HG02798 (cell line): ENCODE data around the gene DOCK3.
"Not testable (repeated sequence)": the region's sequence is repeated elsewhere in the genome, so short reads cannot be mapped to it uniquely, and the experiment has no call there.

Experiments used
- ATAC-seq: cut with Tn5 transposase; IDR thresholded peaks from one replicate; pipeline ENCODE4 v1.9.1; 2021; ENCODE audit warnings: mild to moderate bottlenecking; ENCODE audit not compliant: unreplicated experiment, poor library complexity

Gene DOCK3

DNA sequence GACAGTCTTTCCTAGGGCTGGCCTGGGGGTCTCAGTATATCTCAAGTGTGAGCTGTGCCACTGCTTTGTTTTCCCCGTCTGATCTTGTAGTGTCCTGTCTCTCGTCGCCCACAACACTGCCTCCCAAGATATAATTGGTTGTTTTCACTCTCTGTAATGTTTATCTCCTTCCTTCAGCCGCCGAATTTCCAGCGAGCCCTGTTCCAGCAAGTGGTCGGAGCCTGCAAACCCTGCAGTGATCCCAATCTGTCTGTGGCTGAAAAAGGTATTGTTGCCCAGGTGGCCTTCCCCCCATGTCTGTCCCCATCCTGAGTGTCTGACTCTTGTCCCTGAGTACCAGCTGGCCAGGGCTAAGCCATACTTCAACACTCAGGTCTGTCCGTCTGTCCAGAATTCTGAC is 700.8 kb downstream of the DOCK3 start:
- ATAC-seq, result no peak

DNA sequence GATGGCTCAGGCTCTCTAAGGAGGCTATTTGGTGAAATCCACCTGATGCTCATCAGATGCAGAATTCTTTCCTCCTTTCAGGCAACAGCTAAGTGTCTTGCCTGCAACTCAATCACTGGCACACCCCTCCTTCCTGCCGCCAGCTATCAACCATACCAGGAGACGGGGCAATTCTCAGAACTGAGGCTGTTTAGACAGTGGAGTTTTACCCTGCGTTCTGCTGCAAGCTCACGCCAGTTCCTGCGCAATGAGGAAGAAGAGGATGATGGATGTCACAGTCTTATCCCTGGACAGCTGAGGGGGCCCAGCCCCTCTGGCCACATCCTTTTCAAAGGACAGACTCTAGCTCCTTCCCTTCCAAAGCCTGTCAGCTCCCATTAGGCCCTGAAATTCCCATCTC is 703.3 kb downstream of the DOCK3 start:
- ATAC-seq, result no peak

DNA sequence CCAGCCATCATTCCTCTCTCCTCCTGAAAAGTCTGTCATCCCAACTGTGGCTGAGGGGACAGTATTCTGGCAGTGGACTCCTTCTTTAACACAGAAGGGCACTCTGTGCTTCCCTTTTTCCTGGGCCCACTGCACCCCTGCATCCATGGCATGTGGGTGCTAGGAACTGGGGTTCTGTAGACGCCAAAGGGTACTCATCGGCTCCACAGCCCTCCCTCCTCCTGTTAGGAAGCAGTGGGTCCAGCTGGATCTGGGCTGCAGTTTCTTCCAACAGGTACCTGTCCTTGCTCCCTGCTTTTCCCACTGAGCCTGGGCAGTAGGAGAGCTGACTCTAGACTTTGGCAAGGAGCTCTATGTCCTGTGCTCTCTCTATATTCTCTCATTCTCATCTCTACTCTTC is 704.0 kb downstream of the DOCK3 start:
- ATAC-seq, result no peak

DNA sequence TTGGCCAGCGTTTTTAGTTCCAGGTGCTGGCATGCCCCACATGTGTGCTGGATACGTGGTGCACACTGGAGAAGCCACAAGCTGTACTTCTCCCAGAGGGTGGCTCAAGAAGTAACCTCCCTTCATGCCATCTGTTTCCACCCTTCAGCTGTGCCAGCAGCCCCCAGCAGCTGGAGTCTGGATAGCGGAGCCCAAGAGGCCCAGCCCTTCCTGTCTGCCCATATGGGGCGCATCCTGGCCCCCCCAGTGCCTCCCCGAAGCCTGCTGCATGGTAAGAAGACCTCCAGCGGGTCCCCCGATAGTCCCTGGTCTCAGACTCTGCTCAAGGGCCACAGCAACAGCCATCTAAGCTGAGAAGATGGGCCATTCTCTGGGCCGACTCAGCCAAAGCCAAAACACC is 704.6 kb downstream of the DOCK3 start:
- ATAC-seq, result no peak

DNA sequence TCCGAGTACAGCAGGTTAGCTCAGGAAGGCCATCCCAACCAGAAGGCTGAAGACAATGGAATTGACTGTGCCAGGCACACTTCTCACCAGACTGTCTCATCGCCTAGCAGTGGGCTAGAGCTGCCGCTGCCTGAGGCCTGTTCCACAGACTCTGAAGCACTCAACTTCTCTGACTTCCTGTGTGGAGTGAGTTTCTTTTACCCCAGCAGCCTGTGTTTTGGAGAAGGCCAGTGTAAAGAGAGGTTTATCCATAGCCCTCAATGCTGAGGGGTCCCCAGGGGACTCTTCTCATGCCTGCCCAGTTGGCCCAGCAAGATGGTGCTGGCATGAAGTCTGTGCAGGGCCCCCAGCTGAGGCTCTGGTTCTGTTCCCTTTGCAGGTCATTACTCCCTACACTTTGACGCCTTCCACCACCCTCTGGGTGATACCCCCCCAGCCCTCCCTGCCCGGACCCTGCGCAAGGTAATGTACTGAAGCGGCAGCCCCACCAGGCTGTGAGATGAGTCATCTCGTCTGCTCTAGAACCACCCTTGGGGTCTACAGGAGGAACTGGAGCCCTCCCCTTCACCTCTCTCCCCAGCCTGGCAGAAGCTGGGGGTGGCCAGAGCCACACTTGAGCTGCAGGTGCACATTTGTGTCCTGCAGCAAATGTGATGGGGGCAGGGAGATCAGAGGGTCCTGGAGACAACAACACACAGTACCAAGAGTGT is 705.2 kb downstream of the DOCK3 start:
- ATAC-seq, result no peak

DNA sequence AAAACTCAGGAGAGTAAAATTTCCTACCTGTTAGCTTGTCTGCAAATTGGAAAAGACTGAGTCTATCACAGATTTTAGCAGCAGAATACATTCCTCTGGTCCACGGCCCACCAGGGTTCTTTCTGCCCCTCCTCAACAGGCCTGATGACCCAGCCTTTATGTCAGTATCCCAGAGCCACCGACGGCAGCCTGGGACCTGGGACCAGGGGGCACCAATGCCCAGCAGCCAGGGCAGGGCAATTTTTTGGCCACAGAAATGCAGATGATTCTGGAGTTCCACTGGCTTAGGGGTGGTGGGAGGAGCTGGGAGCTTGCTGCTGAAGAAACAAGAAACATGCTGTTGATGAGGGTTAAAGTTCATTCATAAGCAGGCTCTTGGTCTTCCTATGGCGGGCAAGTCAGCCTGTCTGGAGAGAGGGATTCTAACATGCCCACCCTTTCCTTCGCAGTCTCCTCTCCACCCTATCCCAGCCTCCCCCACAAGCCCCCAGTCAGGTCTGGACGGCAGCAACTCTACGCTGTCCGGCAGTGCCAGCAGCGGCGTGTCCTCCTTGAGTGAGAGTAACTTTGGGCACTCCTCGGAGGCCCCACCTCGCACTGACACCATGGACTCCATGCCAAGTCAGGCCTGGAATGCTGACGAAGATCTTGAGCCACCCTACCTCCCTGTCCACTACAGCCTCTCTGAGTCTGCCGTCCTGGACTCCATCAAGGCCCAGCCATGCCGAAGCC is 706.0 kb downstream of the DOCK3 start:
- ATAC-seq, result no peak

DNA sequence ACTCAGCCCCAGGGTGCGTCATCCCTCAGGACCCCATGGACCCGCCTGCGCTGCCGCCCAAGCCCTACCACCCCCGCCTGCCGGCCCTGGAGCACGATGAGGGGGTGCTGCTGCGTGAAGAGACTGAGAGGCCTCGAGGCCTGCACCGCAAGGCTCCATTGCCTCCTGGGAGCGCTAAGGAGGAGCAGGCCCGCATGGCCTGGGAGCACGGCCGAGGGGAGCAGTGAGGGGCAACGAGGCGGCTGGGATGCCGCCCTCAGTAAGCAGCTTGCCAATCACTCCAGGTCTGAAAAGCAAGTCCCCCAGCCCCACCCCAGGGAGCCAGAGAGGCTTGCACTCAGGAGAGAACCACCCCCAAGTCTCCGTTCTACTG is 706.6 kb downstream of the DOCK3 start:
- ATAC-seq, result no peak

DNA sequence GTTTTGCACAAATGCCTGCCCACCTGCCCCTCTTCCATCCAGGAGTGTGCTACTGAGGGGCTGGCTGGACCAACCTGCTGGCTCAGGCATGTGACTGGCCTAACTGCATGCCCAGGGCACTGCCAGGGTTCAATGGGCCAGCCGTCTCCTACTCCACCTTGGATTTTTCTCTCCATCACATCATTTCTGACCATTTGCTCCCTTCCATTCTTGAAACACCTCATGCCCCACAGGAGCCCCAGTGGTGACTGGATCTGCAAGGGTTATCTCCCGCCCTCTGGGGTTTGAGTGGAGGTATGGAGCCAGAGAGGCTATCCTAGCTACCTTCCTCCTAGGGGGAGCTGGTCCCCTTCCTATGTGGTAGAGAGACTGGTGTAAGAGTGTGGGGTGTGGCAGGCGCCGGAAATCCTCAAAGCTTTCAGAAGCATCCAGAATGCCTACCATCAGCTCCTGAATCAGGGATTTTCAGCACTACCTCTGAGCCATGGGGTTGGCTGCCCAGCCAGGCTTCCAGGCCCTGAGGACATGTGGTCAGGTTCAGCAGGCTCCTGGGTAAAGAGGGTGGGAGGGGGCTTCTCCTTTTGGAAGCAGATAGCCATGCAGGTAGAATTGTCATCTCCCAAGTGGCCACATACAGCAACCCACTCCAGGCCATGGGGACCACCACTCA is 707.5 kb downstream of the DOCK3 start:
- ATAC-seq, result no peak

DNA sequence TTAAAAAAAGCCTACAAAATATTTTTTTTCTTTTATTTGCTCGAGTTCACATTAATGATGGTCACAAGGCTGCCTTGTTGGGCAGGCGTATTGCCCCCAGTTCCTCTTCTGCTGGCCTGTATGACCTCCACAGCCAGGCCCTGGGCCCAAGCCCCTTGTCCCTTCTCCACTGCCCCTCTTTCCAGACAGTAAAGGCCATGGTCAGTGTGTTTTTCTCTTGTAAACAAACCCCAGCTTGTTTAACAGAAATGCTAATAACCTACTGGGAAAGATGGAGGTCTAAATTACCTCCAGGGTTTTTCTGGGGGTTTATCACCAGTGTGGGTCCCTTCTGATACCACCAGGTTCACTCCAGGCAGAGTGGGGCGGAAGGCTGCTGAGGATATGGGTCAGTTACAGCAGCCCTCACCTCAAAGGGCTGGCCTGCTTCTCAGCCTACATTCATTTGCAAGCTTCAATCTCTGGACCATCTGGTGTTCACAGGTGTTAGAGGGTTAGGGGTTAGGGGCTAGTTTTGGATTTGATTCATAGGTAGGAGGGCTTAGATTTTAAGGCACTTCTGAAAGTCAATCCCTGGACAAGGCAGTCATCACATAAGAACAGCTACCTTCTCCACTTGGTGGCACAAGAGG is 708.3 kb downstream of the DOCK3 start:
- no peak for ATAC-seq

DNA sequence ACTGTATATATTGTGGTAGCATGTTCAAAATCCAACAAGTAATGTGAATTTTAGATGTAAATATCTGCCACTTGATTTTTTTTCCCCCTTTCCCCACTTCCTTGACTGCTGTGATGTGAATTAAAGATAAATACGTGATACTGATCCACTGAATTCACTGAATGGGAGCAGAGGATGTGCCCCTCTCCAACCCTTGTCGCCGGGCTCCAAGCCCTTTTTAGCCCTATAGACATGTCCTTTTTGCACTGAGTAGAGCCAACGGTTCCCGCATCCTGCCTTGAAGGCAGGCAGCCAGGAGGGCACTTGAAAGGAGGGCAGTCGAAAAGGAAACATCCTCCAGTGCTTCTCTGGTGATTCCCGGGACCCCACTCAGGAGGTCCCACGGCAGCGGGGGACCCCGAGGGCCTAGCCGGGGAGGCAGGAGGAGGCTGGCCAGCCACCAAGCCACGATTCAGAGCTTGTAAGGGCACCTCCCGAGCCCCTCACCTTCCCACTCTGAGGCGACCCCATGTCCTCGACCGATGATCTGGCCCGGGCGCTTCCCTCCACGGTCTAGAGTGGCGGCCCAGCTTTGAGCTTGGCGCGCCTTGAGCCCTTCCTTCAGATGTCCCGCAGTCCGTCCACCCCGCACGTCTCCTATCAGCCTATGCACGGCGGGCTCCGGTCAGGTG is 709.5 kb downstream of the DOCK3 start:
- peak; percentile 6 for ATAC-seq

DNA sequence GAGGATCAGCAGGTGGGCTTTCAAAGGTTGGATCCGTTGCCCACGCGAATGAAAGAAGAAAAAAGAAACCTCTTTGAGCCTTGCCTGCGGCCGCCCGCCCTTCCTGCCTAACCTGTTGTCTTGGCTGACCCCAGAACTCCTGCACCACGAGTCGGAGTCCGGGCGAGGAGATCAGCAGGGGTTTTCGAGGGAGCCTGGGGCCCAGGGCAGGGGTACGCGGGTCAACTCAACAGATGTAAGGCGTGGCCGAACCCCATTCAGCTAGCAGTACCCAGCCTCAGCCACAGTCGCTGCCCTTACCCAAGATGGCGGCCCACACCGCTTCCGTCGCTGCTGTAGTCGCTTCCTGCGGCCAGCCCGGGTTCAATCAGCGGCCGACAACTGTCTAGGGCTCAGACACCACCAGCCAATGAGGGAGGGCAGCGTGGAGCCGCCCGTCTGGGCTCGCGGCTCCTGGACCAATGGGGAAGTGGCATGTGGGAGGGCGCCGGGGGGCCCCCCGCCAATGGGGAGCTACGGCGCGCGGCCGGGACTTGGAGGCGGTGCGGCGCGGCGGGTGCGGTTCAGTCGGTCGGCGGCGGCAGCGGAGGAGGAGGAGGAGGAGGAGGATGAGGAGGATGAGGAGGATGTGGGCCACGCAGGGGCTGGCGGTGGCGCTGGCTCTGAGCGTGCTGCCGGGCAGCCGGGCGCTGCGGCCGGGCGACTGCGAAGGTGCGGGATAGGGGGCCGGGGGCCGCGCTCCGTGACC is 710.2 kb downstream of the DOCK3 start, which contains the start of gene MANF:
Gene MANF, plus strand, starts transcription at position 566 of the 748 bp plus-strand sequence. Its CDS starts 52 bp downstream, at position 618.
- peak; percentile 97 for ATAC-seq

DNA sequence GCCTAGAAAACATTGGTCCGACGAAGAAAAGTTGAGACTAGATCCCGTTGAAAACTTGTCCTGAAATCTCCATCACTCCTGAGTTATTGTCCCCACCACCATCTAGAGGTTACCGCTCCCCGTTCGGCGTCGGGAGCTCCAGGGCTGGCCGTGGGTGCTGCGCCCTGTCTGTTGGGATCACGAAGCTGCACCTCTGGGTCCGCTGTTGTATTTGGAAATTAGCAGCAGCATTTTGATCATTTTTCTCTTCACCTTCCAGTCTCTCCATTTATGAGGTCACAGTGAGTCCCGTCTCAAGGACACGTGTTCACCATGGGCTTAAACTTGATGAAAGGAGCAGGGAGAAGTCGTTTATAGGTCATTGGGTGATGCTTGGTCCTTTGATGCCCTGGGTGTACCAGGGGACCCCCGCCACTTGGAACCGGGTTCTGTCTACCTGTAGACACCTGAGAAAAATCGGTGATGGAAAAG is 710.9 kb downstream of the DOCK3 start:
- ATAC-seq, result no peak

DNA sequence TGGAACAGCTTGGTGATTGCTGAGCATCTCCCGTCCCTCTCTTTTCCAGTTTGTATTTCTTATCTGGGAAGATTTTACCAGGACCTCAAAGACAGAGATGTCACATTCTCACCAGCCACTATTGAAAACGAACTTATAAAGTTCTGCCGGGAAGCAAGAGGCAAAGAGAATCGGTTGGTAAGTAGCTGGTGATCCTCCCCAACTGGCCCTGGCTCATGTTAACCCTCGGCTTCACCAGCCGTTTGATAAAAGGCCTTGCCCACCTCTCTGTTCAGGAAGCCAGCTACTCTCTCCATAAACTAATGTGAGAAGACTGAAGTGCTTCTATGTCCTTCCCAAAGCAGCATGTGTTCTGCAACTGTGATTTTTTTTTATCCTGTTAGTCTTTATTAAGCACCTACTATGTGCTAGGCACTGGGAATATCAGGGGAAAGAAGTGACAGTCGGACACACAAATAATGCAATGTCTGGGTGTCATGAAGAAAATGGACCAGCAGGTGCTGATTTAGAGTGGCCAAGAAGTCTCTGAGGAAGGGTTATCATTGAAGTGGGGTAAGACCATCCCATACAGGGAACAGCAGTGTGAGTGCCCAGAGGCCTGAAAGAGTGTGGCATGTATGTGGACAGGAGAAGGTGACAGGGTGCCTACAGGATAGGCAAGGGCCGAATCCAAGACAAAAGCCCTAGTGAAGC is 711.6 kb downstream of the DOCK3 start:
- ATAC-seq, result no peak

DNA sequence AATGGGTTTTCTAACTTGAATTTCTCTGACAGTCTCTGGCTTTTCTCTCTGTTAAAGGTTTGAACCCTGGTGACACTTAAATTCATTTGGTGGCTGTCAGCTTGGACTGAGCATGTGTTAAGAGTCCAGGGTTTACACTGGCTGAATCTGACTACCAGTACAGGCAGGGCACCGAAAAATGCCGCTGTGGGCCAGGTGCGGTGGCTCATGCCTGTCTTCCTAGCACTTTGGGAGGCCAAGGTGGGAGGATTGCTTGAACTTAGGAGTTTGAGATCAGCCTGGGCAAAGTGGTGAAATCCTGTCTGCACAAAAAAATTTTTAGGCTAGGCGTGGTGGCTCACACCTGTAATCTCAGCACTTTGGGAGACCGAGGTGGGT is 712.1 kb downstream of the DOCK3 start:
- no peak for ATAC-seq

DNA sequence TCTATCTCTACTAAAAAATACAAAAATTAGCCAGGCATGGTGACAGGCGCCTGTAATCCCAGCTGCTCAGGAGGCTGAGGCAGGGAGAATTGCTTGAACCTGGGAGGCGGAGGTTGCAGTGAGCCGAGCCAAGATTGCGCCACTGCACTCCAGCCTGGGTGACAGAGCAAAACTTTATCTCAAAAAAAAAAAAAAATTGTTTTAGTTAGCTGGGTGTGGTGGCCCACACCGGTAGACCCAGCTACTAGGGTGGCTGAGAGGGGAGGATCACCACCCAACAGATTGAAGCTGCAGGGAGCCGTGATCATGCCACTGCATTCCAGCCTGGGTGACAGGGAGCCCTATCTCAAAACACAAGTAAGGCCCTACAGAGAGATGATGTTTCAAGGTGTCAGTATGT is 712.6 kb downstream of the DOCK3 start:
- not testable (repeated sequence) for ATAC-seq

DNA sequence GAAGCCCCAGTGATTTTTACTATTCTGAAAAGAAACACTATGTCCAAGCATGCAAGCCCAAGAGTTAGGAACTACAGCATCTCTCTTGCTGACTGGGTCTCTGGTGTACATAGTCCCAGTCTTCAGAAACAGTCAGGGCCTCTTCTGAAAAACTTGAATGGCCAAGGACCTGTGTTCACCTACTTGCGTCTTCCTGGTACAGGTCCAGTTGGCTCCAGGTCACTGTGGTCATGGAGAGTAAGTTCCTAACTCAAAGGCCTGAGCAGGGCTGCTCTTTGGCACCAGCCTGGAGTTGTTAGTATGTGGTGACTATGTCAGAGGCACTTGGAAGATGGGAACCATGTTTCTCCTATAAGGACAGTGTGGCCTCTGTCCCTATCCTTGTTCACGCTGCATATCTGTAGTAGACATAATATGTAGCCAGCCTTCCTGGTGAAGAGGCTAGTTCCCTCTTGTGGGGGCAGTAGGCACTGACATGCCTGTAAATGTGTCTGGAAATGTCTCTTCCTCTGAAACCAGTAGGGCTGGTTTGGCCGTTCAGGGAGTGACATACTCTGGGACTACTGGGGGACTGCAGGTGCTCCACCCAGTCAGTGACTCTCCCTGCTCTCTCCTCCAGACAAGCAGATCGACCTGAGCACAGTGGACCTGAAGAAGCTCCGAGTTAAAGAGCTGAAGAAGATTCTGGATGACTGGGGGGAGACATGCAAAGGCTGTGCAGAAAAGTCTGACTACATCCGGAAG is 713.7 kb downstream of the DOCK3 start:
- no peak for ATAC-seq

DNA sequence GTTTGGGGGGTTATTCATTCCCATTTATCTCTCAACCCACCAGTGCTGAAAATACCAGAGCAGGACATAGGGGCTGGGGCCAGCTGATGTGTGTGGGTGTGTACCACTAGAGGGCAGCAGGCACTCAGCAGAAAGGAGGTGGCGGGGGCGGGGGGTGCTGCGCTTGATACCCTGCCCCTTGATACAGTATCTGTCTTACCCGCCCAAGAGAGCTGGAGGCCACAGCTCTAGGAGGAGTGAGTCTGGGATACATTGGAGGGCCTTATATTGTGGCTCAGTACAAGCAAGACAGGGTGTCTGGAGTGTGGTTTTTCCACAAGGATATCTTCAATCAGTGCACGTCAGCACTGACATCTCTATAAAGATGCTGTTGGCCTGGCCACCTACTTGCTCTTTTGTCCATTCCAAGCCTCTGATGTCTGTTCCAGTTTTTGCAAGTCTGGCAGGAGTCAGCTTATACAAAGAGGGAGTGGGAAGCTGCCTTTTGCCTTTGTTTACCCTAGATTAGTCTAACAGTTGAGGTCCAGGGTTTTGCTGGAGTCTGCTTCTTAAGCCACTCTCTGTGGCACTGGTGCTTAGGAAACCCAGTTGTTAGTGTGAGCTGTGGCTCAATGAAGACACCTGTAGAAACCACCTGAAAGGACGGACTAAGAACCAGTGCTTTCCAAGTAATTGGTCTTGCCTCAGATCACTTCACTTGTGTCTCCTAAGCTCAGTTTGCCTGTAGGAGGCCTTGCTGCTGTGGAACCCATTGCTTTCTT is 714.9 kb downstream of the DOCK3 start:
- no peak for ATAC-seq
